ENCODE measurements around the gene CACNA1I.

DNA sequence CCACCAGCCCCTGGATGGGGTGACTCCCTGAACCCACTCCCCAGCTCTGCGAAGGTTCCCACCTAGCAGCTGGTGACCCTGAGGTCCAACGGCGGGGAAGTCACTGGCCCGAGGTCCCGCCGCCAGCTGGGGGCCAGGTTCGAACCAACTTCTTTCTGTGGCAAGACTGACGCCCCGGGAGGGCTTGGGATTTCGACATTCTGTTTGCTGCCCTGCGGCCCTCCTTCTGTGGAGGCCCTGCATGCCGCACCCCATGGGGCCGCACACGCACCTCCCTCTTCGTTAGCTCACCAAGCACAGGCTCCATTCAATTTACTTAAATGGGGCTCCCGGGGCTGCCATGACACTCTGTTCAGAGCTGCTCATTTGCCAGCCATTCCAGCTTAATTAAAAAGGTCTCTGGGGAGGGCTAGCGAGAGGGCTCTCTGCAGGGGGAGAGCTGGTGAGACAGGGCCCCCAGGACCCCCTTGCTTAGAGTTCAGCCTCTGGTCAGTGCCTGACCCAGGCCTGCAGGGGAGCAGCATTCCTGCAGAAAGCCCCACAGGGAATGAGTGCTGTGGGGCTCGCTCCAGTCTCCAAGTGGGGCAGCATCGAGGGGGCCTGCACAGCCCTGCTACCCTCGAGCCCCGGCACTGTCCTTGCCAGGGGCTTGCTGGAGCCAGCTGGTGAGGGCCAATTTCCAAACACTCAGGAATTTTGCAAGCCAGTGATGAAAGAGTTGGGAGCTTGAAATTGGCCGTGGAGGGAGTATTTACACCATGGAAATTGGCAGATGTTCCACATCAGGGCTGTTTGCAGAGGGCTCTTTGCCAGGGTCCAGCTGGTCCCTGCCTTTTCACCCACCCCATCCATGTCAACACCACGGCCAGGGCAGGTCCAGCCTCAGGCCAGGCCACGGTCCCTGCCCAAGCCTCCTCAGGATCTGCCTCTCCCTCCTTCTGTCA is 80.8 kb downstream of the CACNA1I start:
- TF ChIP-seq, protein P1, sequence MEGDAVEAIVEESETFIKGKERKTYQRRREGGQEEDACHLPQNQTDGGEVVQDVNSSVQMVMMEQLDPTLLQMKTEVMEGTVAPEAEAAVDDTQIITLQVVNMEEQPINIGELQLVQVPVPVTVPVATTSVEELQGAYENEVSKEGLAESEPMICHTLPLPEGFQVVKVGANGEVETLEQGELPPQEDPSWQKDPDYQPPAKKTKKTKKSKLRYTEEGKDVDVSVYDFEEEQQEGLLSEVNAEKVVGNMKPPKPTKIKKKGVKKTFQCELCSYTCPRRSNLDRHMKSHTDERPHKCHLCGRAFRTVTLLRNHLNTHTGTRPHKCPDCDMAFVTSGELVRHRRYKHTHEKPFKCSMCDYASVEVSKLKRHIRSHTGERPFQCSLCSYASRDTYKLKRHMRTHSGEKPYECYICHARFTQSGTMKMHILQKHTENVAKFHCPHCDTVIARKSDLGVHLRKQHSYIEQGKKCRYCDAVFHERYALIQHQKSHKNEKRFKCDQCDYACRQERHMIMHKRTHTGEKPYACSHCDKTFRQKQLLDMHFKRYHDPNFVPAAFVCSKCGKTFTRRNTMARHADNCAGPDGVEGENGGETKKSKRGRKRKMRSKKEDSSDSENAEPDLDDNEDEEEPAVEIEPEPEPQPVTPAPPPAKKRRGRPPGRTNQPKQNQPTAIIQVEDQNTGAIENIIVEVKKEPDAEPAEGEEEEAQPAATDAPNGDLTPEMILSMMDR (IDR thresholded peaks at IDR 0.05), result no peak
- TF ChIP-seq POLR2A (IDR thresholded peaks at IDR 0.05), result no peak
